Skeletal muscle tissue (tissue), 4 donors: ENCODE results near the gene ARMH3. TPM values are rescaled to one million over a fixed set of nuclear protein-coding genes. Genes with fewer than 3 reads are reported as not detected.

ENCODE experiments used
- H3K27ac ChIP-seq: one replicate; pipeline ENCODE4 v1.7.0; 2013; ENCODE audit warnings: mild to moderate bottlenecking, low read depth, low read length, inconsistent platforms
- H3K27me3 ChIP-seq, 3 donors: one replicate each; pipeline ENCODE4 v1.7.0; 2013; ENCODE audit warnings: low read length in 3 of 3; ENCODE audit not compliant: control insufficient read depth in 3 of 3, insufficient read depth in 3 of 3
- H3K36me3 ChIP-seq, 3 donors: one replicate each; pipeline ENCODE4 v1.7.0; 2013; ENCODE audit warnings: low read length in 3 of 3; ENCODE audit not compliant: control insufficient read depth in 3 of 3, insufficient read depth in 3 of 3
- H3K4me1 ChIP-seq, 3 donors: one replicate each; pipeline ENCODE4 v1.7.0; 2013; ENCODE audit warnings: low read length in 3 of 3, mild to moderate bottlenecking in 3 of 3; ENCODE audit not compliant: control insufficient read depth in 3 of 3, insufficient read depth in 3 of 3
- H3K4me3 ChIP-seq, 3 donors: one replicate each; pipeline ENCODE4 v1.7.0; 2013; ENCODE audit warnings: low read length in 3 of 3
- H3K9ac ChIP-seq, 3 donors: one replicate each; pipeline ENCODE4 v1.7.0; 2013; ENCODE audit warnings: low read length in 3 of 3, mild to moderate bottlenecking in 3 of 3, moderate library complexity in 2 of 3, low read depth in 1 of 3
- H3K9me3 ChIP-seq, 3 donors: one replicate each; pipeline ENCODE4 v1.7.0; 2013; ENCODE audit warnings: low read length in 3 of 3; ENCODE audit not compliant: control insufficient read depth in 3 of 3
- total RNA-seq: library from RNA; depleted of rRNA; stranded (reverse); fragments of >200 nt; gene quantifications from one replicate; pipeline ENCODE4 v1.2.3, GENCODE V29; 2014
- donor health status: Osteomylitis.

The ARMH3 gene
- total RNA-seq, 1 donor from 2014 or later: 13.0 TPM

DNA sequence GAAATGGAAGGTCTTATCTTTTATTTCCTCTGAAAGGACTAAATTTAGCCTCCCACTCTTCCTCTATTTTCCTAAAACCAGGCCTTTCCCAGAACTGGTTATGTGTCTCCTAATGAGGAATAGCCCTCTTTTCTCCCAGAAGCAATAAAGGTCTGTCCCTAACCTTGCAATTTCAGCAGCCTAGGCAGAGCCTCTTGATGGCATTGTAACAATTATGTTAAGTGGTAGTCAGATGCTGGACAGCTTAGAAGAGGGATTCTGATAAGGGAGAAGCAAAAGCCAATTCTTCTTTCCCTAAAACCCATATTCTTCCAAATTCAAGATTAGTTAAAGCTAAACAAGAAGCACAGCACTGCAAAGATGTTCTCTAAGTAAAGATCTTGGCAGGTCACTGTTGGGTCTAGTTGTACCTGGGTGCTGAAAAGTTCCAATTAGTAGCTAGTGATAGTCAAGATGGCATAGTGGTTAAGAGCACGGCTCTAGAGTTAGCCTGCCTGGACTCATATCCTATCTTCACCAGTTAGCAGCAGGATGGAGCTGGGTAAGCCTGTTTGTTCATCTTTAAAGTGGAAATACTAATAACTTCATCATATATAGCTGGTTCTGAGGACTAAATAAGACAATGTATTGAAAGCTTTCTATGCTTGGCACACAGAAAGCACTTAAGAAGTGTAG, 198.0 kb downstream of the ARMH3 start:
- Histone ChIP-seq H3K4me1 (no peaks in the 10 kb centered on the region), H3K27ac (no peak overlapping the region)

DNA sequence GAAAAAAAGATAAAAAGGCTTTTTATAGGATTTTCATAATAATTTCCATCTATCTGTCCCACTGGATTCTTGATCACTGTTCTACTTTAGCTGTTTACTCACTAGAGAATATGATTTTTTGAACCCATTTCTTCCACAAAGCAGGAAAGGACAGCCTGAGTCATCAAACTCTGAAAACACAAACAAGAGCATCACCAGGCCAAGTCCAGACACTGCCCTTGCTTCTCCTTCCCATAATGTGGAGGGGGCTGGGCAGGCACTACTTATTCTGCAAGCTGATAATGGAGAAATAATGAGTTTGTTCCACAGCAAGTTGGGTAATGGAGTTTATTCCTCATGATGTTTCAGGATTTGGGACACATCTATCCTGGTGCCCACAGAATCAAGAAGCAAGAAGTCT, 199.3 kb downstream of the ARMH3 start:
- H3K9me3 ChIP-seq: peaks cover 0 to 2% (median 0%) of the 10 kb centered on the region in 3 donors
- H3K27me3 ChIP-seq: no peaks in the 10 kb centered on the region
- no peaks in the 10 kb centered on the region for H3K4me1 ChIP-seq
- H3K27ac ChIP-seq: no peak overlapping the region
- no peak overlapping the region for H3K4me3 ChIP-seq
- no peaks in the 10 kb centered on the region for H3K36me3 ChIP-seq
- no peak overlapping the region for H3K9ac ChIP-seq

More for the DNA sequence above, 198.0 kb downstream of the ARMH3 start:
- Histone ChIP-seq H3K36me3 (peaks cover 0 to 2% (median 0%) of the 10 kb centered on the region in 3 donors), H3K4me3 (no peak overlapping the region), H3K9me3 (peaks cover 0 to 2% (median 0%) of the 10 kb centered on the region in 3 donors), H3K9ac (no peak overlapping the region), H3K27me3 (no peaks in the 10 kb centered on the region)

DNA sequence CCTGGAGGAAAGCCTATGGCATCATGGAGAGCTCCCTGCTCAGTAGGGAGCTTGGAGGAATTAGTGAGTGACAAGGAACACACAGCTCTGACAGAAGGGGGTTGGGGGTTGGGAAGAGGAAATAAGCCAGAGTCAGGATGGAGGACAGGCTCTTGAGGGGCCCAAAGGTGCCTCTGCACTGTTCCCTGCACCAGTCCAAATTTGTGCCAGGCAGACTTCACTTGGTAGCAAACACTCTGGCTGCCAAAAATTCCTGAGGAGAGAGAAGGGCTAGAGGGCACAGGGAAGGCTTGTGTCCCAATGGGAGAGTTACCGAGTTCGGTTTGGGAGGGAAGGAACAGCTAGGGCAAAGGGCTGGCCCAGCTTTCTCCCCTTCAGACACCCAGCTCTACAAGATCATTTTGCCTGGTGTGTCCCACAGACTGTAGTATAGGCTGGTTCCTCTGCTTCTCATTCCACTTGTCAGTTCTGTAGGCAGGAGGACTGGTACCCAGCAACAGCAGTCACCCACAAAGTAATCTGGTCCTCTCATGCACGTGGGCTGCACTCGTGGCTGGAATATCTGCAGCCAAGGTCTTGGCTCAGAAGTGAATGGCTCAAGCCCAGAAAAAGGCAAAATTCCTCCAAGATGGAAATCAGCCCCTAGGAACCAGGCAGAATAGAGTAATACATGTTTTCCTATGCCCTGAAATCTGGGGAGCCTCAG, 204.4 kb downstream of the ARMH3 start:
- Histone ChIP-seq H3K27me3 (peaks cover 0 to 3% (median 0%) of the 10 kb centered on the region in 3 donors), H3K9ac (no peak overlapping the region), H3K4me3 (no peak overlapping the region), H3K9me3 (no peaks in the 10 kb centered on the region), H3K27ac (no peak overlapping the region), H3K4me1 (peaks cover 0 to 11% (median 0%) of the 10 kb centered on the region in 3 donors), H3K36me3 (peaks cover 16 to 25% (median 16%) of the 10 kb centered on the region in 3 donors)

DNA sequence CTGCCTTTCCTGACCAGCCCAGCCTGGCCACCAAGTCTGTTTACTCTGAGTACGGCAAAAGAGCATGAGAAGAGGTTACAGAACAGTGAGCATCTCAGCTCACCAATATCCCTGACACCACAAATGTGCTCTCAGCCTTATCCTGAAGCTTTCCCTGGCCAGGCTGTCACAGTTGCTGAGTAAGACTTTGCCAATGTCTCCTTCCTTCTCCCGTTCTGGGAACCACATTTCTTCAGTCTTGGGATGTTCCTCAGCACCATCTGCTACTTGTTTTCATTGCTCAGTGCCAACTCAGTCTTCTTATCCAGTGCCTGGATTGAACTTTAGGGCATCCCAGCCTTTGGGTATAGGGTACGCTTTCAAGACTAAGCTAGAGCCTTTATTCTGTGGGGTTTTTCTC, 205.2 kb downstream of the ARMH3 start:
- H3K4me3 ChIP-seq: no peak overlapping the region
- peaks cover 0 to 11% (median 0%) of the 10 kb centered on the region in 3 donors for H3K4me1 ChIP-seq
- H3K27ac ChIP-seq: no peak overlapping the region
- peaks cover 0 to 3% (median 0%) of the 10 kb centered on the region in 3 donors for H3K27me3 ChIP-seq
- no peaks in the 10 kb centered on the region for H3K9me3 ChIP-seq
- H3K36me3 ChIP-seq: peaks cover 16 to 32% (median 18%) of the 10 kb centered on the region in 3 donors
- H3K9ac ChIP-seq: no peak overlapping the region

DNA sequence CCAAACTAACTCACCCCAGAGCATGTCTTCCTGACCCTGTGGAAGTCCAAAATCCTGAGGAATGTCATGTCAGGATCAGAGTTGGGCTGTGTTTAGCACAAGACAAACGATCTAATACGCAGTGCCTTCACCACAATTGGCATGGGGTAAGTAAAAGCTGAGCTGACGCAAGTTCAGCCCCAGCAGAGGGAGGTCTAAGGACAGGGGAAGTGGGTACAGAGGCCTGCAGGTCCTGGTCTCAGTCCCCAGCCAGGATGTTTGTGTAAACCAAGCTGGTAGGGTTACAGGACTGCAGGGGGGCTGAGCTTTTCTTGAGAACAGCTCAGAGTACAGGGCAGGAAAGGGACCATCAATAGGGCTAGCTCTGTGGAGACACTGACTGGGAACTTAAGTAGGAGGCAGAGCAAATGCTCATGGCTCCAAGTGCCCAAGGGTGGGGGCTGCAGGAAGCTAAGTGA, 207.1 kb downstream of the ARMH3 start:
- peaks cover 0 to 3% (median 0%) of the 10 kb centered on the region in 3 donors for H3K27me3 ChIP-seq
- peaks cover 16 to 38% (median 18%) of the 10 kb centered on the region in 3 donors for H3K36me3 ChIP-seq
- H3K27ac ChIP-seq: no peak overlapping the region
- no peaks in the 10 kb centered on the region for H3K9me3 ChIP-seq
- no peak overlapping the region for H3K9ac ChIP-seq
- no peak overlapping the region for H3K4me3 ChIP-seq
- peaks cover 0 to 11% (median 0%) of the 10 kb centered on the region in 3 donors for H3K4me1 ChIP-seq

DNA sequence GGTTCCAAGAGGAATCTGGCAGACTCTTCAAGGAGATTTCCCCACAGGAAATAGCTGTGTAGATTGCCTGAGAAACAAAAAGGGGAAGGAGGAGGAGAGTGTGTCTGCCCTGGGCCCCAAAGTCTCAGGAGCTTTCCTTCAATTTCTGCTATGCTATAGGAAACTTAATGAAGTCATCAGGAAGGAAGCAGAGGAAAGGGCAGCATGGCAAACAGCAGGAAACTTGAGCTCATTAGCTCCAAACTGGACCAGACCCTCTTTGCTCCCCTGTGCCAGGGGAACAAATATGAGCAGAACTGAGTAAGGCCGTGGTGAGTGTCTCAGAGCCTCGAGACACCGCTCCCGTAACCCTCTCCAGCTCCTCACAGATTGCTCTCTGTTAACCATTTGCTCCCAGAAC, 207.6 kb downstream of the ARMH3 start:
- H3K27ac ChIP-seq: no peak overlapping the region
- H3K9me3 ChIP-seq: no peaks in the 10 kb centered on the region
- no peak overlapping the region for H3K9ac ChIP-seq
- H3K27me3 ChIP-seq: peaks cover 0 to 3% (median 0%) of the 10 kb centered on the region in 3 donors
- peaks cover 16 to 38% (median 18%) of the 10 kb centered on the region in 3 donors for H3K36me3 ChIP-seq
- no peak overlapping the region for H3K4me3 ChIP-seq
- H3K4me1 ChIP-seq: peaks cover 0 to 11% (median 0%) of the 10 kb centered on the region in 3 donors

DNA sequence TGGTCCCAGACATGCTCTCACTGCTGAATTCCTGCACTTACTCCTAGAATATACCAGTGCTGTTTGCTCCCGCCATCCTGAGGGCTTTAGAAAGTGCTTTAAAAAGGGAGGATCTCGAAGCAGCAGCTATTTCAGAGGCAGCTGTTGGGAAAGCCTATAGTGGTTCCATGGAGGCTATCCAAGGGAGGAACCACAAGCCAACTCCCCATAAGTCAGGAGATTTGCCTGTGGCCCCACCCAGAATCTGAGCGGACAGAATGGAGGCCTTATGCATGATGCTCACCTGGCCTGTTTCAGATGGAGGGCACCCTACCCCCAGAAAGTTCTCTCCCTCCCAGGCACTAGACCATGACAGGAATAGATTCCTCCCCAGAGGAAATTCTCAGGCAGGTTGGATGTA, 210.1 kb downstream of the ARMH3 start:
- no peak overlapping the region for H3K9ac ChIP-seq
- peaks cover 16 to 38% (median 18%) of the 10 kb centered on the region in 3 donors for H3K36me3 ChIP-seq
- no peak overlapping the region for H3K4me3 ChIP-seq
- no peak overlapping the region for H3K27ac ChIP-seq
- peaks cover 5 to 24% (median 9%) of the 10 kb centered on the region in 3 donors for H3K4me1 ChIP-seq
- H3K27me3 ChIP-seq: peaks cover 0 to 3% (median 0%) of the 10 kb centered on the region in 3 donors
- no peaks in the 10 kb centered on the region for H3K9me3 ChIP-seq

DNA sequence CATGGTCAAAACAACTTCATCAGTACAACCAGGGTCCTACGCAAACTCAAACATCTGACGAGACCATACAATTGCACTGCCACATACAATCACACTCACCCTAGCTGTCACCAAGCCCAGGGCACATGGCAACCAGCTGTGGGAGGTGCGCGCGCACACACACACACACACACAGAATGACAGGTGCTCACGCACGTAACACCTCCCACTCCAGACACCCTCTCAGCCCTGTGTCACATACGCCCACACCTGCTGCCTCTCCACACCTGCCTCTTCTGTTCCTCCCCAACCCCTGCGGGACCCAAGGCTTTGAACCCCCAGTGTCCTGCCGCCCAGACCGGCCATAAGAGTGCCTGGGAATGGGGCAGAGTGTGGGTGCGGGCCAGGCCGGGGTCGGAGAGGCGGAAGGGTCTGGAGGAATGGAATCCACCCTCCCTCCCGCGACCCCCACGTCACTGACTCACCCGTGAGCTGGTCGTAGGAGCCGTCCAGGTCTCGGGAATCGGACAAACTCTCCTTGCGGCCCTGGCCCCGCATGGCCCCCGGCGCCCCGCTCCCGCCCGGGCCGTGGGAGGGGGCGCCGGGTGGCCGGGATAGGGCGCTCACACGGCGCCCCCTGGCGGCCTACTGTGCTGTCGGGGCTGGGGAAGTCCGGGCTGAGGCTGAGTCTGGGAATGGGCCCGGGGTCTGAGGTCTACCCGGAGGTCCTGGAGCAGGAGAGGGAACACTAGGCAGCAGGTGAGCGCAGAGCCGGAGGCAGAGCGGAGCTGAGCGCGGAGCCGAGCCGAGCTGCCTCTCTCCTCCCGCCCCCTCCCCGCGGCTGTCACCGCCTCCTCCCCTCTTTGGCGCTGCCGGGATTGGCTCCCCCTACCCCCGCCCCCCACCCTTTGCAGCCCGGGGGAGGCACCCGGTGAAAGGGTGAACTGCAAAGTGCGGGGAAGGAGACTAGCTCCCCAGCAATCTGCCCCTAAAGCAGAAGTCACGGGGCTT, 212.6 kb downstream of the ARMH3 start, which contains the start of gene KCNIP2:
Gene KCNIP2, minus strand, starts transcription at position 769 of the 990 bp plus-strand sequence. Its CDS starts 232 bp downstream, at position 537.
- peaks cover 13 to 35% (median 25%) of the 10 kb centered on the region in 3 donors for H3K4me1 ChIP-seq

DNA sequence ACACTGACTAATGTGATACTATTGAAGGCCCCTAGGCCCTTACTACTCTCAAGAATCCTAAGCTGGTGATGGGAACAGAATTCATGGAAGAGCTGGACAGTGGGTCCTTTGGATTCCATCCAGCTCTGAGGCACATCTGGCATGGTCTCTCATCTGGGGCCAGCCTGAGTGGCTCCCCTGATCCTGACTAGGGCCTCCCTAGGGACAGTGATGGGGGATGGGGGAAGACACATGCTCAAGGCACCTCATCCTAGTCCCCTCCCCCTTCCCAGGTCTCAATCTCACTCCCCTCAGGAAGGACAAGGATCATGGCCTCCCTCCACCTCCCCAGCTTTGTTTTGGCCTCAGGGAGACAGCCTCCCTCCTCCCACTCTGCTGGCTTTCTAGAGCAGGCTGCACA, 214.1 kb downstream of the ARMH3 start:
- Histone ChIP-seq H3K4me3 (no peak overlapping the region), H3K4me1 (peaks cover 13 to 37% (median 25%) of the 10 kb centered on the region in 3 donors), H3K9ac (no peak overlapping the region), H3K9me3 (no peaks in the 10 kb centered on the region), H3K27ac (no peak overlapping the region), H3K36me3 (peaks cover 0 to 13% (median 3%) of the 10 kb centered on the region in 3 donors), H3K27me3 (no peaks in the 10 kb centered on the region)

More for the DNA sequence above, 212.6 kb downstream of the ARMH3 start, which contains the start of gene KCNIP2:
- Histone ChIP-seq H3K4me3 (no peak within 1 kb of the TSS), H3K9ac (no peak within 1 kb of the TSS), H3K36me3 (peaks cover 3 to 27% (median 10%) of the 10 kb centered on the region in 3 donors), H3K27me3 (no peaks in the 10 kb centered on the region), H3K9me3 (no peaks in the 10 kb centered on the region), H3K27ac (no peak within 1 kb of the TSS)
